SKM-1 (cell line): ENCODE results near the gene AMPD2.
"Not testable (repeated sequence)": the region's sequence is repeated elsewhere in the genome, so short reads cannot be mapped to it uniquely, and the experiment has no call there.

Source experiments
- DNase-seq: peaks from one replicate; lab custom pipeline; 2025; ENCODE audit not compliant: unreplicated experiment; lab: John Stamatoyannopoulos, UW

Gene AMPD2

DNA sequence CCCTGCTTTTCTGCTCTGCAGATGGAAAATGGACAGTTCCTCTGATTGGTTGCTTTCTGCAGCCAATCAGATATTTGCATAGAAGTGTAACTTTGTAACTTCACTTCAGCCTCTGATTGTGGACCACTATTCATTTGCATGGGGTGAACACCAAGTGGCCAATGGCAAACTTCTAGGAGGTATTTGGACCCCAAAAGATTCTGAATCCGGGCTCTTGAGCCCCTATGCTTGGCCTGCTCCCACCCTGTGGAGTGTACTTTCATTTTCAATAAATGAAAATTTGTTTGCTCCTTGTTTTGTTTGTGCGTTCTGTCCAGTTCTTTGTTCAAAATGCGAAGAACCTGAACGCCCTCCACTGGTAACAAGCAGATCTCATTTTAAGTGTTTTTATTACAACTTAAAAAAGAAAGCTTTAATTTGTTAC is 29.9 kb downstream of the AMPD2 start:
- DNase-seq: no peak

DNA sequence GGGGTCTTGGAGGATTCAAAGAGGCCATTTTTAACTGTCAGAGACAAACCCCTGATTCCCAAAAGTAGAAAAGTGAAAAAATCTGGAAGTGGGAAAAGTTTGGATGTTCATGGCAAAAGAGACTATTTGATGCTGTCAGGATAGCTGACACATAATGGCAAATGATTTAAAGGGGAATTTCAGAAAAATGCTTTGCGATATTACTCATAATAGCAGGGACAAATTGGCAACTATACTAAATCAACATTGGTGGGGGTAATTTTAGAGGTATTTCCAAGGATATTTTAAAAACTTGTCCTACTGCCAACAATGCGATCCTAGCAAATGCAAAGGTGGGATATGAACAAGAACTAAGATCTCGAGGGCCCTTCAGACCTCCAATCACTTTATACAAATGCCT is 31.0 kb downstream of the AMPD2 start:
- no peak for DNase-seq

DNA sequence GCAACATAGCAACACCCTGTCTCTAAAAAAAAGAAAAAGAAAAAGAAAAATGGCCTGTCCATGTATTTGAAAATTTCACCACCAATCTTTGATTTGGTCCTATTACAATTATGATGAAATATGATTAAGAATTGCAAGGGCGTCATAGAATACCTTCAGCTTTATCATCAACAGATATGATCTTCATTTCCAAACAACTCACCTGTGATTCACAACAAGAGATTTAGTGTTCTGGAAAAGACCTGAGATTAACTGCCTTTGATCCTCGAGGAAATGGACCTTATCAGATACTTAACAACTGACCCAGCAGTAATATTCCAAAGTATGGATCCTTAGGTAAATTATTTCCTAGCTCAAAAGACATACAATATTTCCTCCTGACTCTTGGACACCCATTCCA is 32.8 kb downstream of the AMPD2 start:
- DNase-seq: no peak

DNA sequence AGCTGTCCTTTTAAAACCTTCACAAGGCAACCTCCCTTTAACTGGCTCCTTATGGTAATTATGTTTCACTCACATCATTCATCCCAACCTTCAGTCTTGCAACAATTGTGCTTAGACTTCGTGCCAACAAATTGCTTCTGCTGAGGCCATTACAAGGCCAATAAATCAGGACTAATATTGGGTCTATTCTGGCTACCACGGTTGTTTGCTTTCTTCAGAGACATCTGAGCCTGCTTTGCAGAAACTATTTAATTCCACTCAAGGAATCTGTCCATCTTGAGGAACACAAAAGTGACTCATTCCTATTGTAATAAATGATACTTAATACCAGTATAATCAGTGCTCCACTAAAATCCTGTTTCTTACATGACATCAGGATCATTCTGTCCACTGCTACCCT is 33.7 kb downstream of the AMPD2 start:
- DNase-seq: no peak

DNA sequence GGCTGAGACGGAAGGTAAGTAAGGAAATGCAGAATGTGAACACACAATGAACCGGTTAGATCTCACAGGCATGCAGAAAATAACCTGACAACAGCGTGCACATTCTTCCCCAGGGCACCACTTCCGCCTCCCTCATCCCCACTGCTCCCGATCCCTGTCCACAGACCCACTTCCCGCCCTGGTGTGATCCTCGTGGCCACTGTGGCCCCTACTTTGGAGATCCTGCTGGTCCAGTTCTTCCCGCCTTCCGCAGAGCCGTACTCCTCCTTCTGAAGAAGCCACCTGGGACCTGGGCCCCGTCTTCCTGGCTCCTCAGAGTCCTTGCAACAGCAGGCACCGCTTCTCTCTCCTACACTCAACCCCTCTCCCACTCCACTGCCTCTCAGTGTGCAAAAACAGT is 34.9 kb downstream of the AMPD2 start:
- DNase-seq: no peak

DNA sequence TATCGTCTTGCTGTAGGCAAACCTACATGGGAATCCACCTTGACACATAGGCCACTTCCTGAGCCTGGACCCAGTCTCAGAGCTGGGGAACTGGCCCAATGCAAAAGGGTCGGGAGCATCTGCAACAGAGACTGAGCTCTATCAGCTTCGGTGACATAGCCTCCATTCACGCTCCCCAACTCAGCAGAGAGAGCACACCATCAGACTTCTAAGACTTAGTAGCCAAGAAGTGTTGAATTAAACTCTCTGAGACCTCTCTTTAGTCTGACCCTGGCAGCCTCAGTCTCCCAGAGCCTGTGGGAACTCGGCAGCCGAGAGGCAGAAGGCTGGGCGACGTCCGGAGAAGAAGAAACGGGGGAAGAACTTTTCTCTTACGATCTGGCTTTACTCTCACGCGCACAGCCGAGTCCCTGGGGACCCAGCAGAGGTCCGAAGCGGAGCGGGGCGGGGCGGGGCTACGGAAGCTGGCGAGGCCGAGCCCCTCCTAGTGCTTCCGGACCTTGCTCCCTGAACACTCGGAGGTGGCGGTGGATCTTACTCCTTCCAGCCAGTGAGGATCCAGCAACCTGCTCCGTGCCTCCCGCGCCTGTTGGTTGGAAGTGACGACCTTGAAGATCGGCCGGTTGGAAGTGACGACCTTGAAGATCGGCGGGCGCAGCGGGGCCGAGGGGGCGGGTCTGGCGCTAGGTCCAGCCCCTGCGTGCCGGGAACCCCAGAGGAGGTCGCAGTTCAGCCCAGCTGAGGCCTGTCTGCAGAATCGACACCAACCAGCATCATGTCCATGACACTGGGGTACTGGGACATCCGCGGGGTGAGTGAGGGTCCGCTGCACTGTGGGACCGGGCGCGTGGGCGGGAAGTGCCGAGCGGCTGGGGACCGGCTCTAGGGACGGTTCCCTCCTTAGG is 36.2 kb downstream of the AMPD2 start, which contains the start of gene GSTM4:
Gene GSTM4 (plus strand): TSS at position 485 of the 905 bp plus-strand sequence. CDS start 291 bp downstream, at position 776.
- peak; percentile 44 for DNase-seq

DNA sequence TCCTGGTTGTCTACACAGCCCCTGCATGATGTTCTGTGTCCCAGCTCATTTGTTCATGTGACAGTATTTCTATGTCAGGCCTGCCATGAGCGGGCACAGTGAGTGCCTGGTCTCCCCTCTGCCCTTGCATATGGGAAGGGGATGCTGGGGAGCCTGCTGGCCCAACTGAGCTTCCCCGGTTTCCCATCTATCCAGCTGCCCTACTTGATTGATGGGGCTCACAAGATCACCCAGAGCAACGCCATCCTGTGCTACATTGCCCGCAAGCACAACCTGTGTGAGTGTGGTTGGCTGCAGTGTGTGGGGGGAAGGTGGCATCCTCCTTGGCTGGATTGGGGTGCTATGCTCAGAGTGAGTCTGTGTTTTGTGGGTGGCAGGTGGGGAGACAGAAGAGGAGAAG is 37.8 kb downstream of the AMPD2 start:
- no peak for DNase-seq

DNA sequence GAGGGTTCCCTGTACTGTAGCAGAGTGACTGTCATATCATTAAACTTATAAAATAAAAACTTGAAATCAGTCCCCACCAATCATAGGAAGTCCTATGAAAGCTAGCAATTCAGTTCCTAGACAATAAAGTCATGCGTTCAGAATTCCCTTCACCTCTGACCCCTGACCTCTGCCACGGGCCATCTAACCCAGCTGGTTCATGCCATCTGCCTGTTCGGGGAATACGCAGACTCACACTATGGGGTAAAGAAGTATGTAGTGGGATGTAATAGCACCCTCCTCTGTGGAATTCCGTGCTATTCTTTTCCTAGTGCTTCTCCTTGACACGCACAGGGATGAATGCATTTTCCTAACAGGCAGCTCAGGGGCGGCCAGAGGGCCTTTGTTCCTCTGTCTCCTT is 38.3 kb downstream of the AMPD2 start:
- DNase-seq: no peak

DNA sequence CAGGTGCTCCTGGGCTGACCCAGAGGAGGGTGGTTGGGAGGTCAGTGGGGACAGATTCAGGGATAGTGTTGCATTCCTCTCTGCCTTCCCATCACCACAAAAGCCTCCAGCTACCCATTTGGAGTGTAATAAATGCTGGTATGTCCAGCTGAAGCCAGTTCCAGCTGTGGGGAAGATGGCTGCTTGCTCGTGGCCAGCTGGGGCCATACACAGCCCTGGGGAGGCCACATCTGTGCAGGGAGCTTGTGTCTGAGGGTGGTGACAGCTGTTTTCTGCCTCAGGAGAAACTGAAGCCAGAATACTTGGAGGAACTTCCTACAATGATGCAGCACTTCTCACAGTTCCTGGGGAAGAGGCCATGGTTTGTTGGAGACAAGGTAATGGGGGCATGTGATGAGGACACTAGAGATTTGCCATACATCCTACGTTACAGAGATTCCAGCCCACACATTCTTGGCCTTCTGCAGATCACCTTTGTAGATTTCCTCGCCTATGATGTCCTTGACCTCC is 39.0 kb downstream of the AMPD2 start:
- no peak for DNase-seq

DNA sequence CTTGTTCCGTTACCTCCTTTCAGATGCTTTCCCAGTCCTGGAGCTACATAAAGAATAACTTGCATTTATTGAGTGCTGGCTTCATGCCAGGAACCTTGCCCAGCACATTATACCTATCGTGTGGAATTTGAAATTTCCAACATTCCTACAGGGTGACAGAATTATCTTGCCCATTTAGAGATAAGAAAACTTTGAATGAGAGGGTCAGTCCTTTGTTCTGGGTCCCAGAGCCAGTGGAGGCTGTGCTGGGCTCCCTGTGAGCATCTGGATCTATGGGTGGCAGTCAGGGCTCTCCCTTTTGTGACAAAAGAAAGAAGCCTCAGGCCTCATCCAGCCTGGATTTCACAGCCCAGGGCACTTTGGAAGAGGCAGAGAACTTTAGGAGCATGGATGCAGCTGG is 39.5 kb downstream of the AMPD2 start:
- DNase-seq: no peak

DNA sequence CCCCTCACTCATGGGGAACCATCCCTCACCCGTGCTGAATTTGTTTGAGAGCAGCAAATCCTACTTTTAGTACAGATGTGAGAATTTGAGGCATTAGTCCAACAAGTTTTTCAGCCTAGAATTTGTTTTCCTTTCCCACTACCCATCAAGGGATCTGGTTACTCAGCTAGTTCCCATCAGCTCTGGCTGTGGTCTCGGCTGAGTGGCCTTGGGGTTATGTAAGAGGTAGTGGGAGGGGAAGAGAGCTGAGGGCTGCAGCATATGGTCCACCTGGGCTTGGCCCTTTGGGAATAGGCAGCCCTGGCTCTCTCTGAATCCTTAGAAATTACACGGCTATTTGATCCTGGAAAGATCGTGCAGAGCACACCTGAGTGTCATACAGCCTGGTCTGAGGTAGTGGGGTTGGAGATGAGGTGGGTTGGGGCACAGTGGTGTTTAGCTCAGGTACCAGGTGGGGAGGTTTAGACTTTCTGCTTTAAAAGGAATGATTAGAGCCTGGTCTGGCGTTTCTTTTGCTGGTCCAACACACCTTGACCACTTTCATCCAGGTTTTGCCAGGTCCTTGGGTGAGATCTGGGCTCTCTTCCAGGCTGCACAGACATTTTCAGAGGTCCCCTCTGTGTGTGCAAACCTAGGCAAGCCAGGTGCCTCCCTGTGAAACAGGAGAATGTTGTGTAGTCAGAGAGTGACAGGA is 40.5 kb downstream of the AMPD2 start:
- DNase-seq: peak; percentile 19

DNA sequence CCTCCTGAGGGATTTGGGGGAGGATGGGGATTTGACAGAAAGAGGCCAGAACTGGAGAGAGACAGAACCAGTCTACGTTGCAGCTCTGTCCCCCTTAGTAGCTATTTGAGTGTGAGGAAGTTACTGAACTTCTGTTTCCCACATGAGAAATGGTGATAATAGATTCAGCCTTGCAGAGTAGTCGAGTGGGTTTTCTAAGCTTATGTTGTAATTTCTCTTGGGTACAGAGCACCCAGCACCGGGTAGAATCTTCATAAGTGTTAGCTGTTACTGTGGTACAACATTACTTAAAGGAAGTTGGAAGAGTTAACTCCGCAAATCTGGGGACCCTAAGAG is 41.0 kb downstream of the AMPD2 start:
- DNase-seq: peak; percentile 24

DNA sequence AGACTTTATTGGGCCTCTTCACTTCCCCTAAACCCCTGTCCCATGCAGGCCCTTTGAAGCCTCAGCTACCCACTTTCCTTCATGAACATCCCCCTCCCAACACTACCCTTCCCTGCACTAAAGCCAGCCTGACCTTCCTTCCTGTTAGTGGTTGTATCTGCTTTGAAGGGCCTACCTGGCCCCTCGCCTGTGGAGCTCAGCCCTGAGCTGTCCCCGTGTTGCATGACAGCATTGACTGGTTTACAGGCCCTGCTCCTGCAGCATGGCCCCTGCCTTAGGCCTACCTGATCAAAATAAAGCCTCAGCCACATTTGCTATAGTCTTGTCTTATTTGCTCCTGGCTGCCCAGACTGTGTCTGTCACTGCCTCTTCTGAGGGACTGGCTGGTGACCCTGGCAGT is 41.8 kb downstream of the AMPD2 start:
- no peak for DNase-seq

DNA sequence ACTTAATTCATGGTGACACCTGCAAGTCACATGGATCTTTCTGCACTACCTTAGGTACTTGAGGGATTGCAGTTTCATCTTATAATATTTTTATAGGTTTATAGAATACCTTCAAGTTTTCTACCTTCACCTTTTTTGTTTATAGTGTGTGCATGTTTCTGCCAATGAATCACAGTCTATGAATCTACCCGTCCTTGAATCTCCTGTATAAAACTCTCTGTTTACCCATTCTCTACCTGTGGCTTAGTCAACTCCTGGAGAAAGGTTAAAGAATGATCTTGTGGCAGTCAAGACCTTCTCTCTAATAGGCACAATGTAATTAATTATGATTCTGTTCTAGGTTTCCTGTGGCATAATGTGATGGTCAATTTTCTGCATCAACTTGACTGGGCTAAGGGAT is 45.0 kb downstream of the AMPD2 start:
- DNase-seq: no peak

DNA sequence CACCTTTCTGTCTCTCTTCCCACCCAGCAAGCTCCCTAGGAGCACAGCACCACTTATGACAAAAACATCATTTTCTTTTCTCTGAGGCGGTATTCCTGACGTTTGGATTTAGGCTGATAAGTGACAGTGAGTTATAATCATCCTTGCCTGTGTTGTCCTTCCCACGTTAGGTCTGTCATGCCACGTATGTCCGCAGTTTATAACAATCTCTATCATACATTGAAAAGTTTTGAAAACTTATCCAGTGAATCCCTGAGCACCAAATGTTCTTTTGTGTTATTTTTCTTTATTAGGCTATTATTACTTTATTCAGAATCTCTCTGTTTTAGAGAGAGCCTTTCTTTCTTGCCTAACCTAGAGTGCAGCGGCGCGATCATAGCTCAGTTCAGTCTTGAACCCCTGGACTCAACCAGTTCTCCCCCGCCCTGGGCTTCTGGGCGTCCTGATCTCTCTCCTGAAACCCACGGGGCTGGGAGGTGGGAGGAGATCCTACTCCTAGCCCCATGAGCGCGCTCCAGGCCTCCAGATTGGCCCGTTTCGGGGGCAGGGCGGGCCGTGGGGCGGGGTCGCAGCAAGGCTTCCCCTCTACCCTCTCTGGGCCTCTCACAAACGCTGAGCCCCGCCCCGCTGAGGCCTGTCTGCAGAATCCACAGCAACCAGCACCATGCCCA is 48.0 kb downstream of the AMPD2 start, which contains the start of gene GSTM2:
Gene GSTM2 (plus strand): TSS at position 606 of the 671 bp plus-strand sequence. CDS start 59 bp downstream, at position 665.
- no peak for DNase-seq

DNA sequence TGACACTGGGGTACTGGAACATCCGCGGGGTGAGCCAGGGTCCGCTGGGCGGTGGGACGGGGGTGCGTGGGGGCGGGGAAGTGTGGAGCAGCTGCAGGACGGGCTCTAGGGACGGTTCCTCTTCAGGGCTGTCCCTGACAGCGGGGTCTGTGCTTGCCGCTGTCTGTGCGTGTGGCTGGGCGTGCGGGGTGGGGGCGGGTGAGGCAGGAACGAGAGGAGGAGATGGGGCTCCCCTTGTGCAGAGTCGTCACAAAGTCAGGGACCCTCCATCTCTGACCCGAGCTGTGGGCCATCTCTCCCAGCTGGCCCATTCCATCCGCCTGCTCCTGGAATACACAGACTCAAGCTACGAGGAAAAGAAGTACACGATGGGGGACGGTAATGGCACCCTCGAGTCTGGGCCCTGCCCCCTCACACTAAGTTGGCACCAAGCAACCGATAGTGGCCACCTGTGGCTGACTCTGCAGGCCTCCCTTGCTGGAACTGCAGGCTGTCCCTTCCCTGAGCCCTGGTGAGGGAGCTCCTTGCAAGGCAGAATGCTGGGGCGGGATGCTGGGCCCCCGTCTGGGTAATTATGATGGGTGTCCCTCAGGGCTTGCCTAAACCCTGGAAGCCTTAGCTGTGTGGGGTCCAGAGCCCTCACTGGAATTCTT is 48.6 kb downstream of the AMPD2 start:
- DNase-seq: no peak

DNA sequence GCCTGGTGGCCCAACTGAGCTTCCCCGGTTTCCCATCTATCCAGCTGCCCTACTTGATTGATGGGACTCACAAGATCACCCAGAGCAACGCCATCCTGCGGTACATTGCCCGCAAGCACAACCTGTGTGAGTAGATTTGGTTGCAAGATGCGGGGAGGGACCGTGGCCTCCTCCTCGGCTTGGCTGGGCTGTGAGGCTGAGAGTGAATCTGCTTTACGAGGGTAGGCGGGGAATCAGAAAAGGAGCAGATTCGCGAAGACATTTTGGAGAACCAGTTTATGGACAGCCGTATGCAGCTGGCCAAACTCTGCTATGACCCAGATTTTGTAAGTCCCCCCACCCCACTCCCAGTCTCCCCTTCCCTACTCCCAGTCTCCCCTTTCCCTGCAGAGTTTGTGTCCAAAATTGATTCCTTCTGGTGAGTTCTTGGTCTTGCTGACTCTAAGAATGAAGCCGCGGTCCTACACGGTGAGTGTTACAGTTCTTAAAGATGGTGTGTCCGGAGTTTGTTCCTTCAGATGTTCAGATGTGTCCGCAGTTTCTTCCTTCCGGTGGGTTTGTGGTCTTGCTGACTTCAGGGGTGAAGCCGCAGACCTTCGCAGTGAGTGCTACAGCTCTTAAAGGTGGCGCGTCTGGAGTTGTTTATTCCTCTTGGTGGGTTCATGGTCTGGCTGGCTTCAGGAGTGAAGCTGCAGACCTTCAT is 49.8 kb downstream of the AMPD2 start:
- DNase-seq: no peak

DNA sequence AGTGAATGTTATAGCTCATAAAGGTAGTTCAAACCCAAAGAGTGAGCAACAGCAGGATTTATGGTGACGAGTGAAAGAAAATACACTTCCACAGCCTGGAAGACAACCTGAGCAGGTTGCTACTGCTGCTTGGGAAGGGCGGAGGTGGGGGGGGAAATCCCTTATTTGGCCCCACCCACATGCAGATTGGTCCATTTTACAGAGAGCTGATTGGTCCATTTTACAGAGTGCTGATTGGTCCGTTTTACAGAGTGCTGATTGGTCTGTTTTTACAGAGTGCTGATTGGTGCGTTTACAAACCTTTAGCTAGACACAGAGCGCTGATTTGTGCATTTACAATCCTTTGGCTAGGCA is 50.3 kb downstream of the AMPD2 start:
- not testable (repeated sequence) for DNase-seq

DNA sequence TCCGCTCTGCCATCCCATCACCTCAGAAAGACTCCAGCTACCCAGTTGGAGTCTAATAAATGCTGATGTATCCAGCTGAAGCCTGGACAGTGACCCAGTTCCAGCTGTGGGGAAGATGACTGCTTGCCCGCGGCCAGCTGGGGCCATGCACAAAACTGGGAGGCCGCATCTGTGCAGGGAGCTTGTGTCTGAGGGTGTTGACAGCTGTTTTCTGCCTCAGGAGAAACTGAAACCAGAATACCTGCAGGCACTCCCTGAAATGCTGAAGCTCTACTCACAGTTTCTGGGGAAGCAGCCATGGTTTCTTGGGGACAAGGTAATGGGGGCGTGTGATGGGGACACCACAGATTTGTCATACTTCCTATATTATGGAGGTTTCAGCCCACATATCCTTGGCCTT is 51.4 kb downstream of the AMPD2 start:
- DNase-seq: no peak

DNA sequence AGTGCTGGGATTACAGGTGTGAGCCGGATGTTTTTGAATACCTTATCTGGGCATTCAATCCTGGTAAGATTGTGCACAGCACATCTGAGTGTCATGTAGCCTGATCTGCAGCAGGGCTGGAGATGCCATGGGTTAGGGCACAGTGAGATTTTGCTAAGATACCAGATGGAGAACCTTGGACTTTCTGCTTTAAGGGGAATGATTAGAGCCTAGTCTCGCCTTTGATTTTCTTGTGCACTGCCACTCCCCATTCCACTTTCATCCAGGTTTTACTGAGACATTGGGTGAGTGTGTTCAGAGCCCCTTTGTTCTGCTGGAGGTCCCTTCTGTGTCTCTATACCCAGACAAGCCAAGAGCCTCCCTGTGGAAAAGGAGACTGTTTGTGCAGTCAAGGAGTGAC is 54.2 kb downstream of the AMPD2 start:
- DNase-seq: not testable (repeated sequence)
